ENCODE results near the gene EGFR. TPM values are rescaled to one million over a fixed set of nuclear protein-coding genes. Genes with fewer than 3 reads are reported as not detected.

EGFR gene
- total and polyA plus RNA-seq, 7 donors, result 3.6 to 61.5 (median 35.6) TPM

- Histone ChIP-seq H3K9me3 (no peaks in the 10 kb centered on the region), H3K4me1 (peaks cover 0 to 16% (median 12%) of the 10 kb centered on the region in 4 donors), H3K4me3 (no peak overlapping the region), H3K27ac (no peak overlapping the region), H3K36me3 (no peaks in the 10 kb centered on the region), H3K27me3 (no peaks in the 10 kb centered on the region)
- WGBS, 2 donors, result 93 to 95% methylated on average over 7 of the region's 7 CpGs
- intact Hi-C loops (cut with DNase I), result no loop called here
- TF ChIP-seq EP300 (IDR thresholded peaks at IDR 0.05), result no peak
- TF ChIP-seq, protein P1, sequence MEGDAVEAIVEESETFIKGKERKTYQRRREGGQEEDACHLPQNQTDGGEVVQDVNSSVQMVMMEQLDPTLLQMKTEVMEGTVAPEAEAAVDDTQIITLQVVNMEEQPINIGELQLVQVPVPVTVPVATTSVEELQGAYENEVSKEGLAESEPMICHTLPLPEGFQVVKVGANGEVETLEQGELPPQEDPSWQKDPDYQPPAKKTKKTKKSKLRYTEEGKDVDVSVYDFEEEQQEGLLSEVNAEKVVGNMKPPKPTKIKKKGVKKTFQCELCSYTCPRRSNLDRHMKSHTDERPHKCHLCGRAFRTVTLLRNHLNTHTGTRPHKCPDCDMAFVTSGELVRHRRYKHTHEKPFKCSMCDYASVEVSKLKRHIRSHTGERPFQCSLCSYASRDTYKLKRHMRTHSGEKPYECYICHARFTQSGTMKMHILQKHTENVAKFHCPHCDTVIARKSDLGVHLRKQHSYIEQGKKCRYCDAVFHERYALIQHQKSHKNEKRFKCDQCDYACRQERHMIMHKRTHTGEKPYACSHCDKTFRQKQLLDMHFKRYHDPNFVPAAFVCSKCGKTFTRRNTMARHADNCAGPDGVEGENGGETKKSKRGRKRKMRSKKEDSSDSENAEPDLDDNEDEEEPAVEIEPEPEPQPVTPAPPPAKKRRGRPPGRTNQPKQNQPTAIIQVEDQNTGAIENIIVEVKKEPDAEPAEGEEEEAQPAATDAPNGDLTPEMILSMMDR (IDR thresholded peaks at IDR 0.05), result no peak
- no peak for TF ChIP-seq POLR2A (IDR thresholded peaks at IDR 0.05)
- TF ChIP-seq POLR2AphosphoS5 (IDR thresholded peaks at IDR 0.05), result no peak
- no peak for DNase-seq
These were observed 98.5 kb downstream of the EGFR start for GRCh38 chr7:55117286-55117685.

DNA sequence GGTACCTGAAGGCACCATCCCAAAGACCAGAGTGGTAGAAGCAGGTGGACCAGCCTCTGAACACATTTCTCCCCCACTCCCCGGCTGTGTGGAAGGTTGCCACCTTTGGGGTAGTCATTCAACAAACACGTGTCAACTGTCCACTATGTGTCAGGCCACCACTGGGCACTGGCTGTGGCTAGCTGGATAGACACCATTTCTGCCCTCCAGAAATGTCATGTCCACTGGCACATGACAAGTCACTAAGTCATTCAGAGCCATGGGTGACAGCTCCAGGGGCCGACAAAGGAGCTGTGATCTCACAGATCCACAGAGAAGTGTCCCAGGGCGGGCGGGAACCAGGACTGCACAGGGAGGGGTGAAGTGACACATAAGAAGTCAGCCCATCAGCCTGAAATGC, 99.6 kb downstream of the EGFR start:
- DNase-seq, result no peak
- WGBS, 2 donors, result 93 to 95% methylated on average over 5 of the region's 5 CpGs
- no peaks in the 10 kb centered on the region for H3K27me3 ChIP-seq
- no peak overlapping the region for H3K27ac ChIP-seq
- H3K9me3 ChIP-seq, result no peaks in the 10 kb centered on the region
- H3K36me3 ChIP-seq, result no peaks in the 10 kb centered on the region
- TF ChIP-seq POLR2AphosphoS5 (IDR thresholded peaks at IDR 0.05) (no peak), EP300 (IDR thresholded peaks at IDR 0.05) (no peak), POLR2A (IDR thresholded peaks at IDR 0.05) (no peak)
- TF ChIP-seq, protein P1 (IDR thresholded peaks at IDR 0.05), result no peak
- intact Hi-C loops (cut with DNase I), result no loop called here
- no peak overlapping the region for H3K4me3 ChIP-seq
- H3K4me1 ChIP-seq, result peaks cover 0 to 16% (median 12%) of the 10 kb centered on the region in 4 donors

- intact Hi-C loops (cut with DNase I), result no loop called here
- H3K4me3 ChIP-seq, result no peak overlapping the region
- WGBS, 2 donors, result 92 to 95% methylated on average over 4 of the region's 4 CpGs
- peak overlapping the region in 3 of 4 donors; percentile 47 to 69 (median 61) for H3K27ac ChIP-seq
- TF ChIP-seq POLR2AphosphoS5 (IDR thresholded peaks at IDR 0.05), result no peak
- TF ChIP-seq, protein P1 (IDR thresholded peaks at IDR 0.05), result no peak
- TF ChIP-seq POLR2A (IDR thresholded peaks at IDR 0.05), result no peak
- no peak for TF ChIP-seq EP300 (IDR thresholded peaks at IDR 0.05)
- no peaks in the 10 kb centered on the region for H3K36me3 ChIP-seq
- DNase-seq, result no peak
- H3K4me1 ChIP-seq, result peaks cover 0 to 16% (median 12%) of the 10 kb centered on the region in 4 donors
- H3K9me3 ChIP-seq, result no peaks in the 10 kb centered on the region
- H3K27me3 ChIP-seq, result no peaks in the 10 kb centered on the region
These were observed 100.8 kb downstream of the EGFR start for GRCh38 chr7:55119571-55119970.

DNA sequence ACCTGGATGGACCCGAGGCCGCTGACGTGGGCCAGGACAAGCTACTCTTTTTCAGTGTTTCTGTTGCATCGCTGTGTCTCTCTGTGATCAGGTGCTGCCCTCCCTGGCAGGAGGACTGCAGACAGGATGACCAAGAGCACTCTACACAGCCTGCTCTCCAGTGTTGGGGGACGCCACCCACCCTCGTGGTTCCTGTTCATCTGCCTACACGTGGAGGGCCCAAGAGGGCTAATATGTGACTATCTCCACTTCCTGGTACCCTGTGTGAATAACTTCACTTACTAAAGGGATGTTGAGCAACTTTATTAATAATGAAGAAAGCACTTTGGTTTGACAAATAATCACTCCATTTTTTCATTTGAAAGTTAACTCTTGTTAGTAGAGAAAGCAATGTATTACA, 101.3 kb downstream of the EGFR start:
- no peak for TF ChIP-seq EP300 (IDR thresholded peaks at IDR 0.05)
- TF ChIP-seq, protein P1 (IDR thresholded peaks at IDR 0.05), result no peak
- TF ChIP-seq POLR2AphosphoS5 (IDR thresholded peaks at IDR 0.05), result no peak
- no peak for TF ChIP-seq POLR2A (IDR thresholded peaks at IDR 0.05)
- WGBS, 2 donors, result 74 to 80% methylated on average over 7 of the region's 7 CpGs
- no peaks in the 10 kb centered on the region for H3K27me3 ChIP-seq
- no peaks in the 10 kb centered on the region for H3K9me3 ChIP-seq
- no peak for DNase-seq
- no peak overlapping the region for H3K4me3 ChIP-seq
- intact Hi-C loops (cut with DNase I), result no loop called here
- peak overlapping the region; percentile 43 to 69 (median 54) for H3K27ac ChIP-seq
- H3K36me3 ChIP-seq, result no peaks in the 10 kb centered on the region
- peaks cover 0 to 19% (median 12%) of the 10 kb centered on the region in 4 donors for H3K4me1 ChIP-seq

Data from sigmoid colon (tissue), 7 donors.